HG03196 (cell line): ENCODE results near the gene FBXW4.

Source experiments
- ATAC-seq: cut with Tn5 transposase; IDR thresholded peaks from one replicate; pipeline ENCODE4 v1.9.1; 2021; ENCODE audit not compliant: unreplicated experiment

FBXW4 gene

DNA sequence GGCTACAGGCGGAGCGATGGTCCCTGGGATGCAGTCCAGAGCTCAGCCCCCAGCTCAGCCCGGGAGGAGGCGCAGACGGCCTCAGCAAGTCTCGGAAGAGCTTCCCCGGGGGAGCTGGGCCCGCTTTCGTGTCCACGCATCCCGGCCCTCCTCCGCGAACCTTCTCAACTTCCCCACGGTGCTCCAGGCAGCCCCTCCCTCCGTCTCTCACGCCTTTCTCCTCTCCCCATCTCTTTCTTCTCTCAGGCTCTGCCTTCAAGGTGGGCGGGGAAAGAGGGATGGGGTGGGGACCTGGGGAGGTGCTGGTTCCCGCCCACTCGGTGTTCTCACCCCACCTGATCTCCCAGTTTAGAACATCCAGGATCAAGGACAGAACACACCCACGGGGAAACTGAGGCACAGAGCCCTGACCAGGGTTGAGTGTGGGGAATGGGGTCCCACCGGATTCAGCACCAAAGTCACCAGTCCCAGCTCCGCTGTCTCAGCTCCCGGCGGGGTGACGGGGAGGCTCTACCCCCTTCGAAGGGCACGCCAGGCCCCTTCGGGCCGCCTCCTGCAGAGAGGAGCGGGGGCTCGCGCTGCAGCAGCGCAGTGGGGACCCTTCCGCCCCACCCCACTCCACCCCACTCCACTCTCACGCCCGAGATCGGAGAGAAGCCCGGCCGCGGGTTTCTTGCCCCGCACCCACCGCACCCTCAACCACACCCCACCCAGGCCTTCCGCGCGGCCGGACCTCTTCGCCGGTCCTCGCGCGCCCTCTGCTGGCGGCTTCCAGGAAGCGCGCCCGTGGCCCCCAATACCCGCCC, 125.1 kb downstream of the FBXW4 start:
- peak; percentile 68 for ATAC-seq

DNA sequence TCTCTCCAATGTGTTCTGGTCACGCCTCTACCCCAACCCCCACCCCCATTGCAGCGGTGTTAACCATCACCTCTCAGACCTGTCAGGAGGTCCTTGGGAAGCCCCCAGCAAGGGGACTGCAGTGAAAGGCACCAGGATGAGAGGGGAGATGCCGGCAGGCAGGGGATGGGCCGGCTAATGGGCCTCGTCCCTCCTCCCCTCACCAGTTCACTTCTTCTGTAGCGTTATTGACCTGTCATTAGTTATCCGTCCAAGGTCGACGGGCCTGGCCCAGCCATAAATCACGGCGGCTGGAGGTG, 125.7 kb downstream of the FBXW4 start:
- ATAC-seq: no peak

DNA sequence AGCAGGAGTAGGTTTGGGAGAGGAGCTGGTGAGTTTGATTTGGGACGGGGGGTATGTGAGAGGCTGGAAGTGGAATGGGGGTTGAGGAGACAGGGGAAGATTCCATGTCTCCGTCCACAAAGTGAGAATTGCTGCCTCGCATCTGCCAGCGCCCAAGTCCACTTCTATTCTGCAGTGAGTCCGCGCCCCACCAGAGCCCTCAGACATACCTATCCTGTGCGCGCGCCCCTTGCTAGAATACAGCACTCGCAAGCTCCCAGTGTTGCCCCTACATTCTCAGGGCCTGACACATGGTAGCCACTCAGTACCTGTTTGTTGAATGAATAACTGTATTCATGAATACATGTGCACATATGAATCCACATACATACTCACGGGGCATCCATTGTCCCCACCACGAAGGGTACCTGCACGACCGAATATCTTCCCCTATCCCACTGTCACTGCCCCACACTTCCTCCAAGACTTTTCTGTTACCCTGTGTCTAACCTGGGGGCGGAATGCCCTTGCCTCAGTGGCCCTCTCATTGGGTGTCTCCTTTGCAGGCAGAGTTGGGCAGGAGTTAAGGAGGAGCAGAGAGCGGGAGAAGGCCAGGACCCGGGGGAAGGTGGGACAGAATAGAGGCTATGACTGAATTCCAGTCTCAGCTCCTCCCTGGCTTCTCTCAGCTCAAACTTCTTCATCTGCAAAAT, 126.8 kb downstream of the FBXW4 start:
- no peak for ATAC-seq

DNA sequence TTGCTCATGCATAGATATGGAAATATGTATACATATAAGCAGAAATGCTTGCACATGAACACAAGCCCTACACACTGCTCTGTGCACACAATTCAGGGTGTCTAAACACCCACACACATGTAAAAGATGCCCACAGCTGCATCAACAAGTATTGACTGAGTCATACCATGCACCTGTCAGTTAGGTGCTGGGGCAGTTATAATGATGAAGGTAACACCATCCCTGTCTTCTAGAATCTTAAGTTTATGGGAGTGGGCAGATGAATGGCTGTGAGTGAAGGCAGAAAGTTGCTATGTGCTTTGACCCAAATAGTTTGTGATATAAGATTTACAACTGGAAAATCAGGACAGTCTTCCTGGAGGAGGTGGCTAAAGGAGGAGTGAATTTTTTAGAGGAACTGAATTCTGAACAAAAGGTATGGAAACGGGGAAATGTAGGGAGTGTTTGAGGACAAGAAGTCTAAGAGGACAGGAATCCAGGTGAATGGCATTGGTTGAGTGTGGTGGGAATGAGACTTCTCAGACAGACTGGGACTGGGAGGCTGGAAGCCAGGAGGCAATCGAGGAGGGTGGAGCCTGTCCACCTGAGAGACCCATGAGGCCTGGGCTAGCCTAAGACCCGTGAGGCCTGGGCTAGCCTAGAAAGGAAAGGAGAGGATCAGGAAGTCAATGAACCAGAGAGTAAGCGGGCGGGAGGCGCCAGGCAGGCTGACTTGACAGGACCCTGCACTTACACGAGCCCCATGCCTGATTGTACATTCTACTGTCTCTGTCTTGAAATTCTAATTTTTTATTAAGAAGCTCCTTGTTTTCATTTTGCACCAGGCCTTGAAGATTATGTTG, 127.6 kb downstream of the FBXW4 start:
- ATAC-seq: no peak

DNA sequence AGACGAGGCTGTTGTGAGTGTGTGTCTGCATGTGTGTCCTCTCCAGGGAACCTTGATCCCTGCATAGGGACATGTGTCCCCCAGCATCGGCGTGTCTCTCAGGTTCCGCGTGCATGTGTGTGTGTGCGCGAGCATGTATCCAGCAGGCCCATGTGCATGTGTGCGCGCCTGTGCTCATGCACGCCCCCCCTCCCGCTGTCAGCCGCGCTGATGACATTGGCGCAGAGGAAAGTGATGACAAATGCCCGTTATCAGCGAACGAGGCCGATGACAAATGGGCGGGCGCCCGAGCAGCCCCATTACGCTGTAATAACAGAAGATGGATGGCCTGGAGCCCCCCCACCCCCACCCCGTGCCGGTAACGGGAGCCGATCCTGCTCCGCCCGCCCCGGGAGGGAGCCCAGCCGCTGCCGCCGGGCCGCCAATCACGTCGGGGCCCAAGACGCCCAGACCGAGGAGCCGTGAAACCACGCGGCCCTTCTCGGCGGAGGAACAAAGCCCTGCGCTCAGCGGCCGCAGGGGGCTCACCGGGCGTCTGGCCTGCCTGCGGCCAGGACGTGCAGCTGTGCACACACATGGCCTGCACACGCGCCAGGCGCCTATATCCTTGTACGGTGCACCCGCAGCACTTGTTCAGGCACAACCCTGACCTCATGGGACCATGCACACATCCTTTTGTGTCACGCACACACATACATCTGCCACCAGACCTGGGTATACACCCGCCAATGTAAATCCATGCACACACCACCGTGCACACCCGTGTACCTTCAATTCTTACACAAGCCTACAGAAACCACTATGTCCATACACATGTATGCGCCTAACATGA, 128.4 kb downstream of the FBXW4 start:
- ATAC-seq: no peak

DNA sequence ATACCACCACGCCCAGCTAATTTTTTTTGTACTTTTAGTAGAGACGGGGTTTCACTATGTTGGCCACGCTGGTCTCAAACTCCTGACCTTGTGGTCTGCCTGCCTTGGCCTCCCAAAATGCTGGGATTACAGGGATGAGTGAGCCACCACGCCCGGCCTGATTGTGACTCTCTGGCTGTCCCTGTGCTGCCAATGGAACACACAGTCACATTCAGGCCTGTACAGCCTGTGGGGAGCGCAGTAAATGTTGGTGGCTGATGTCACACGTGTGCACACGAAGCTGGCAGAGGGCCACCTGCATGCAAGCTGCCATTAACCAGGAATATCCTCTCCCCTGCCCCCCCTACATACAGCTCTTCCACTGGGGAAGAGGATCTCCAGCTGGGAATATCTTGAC, 129.0 kb downstream of the FBXW4 start:
- no peak for ATAC-seq

DNA sequence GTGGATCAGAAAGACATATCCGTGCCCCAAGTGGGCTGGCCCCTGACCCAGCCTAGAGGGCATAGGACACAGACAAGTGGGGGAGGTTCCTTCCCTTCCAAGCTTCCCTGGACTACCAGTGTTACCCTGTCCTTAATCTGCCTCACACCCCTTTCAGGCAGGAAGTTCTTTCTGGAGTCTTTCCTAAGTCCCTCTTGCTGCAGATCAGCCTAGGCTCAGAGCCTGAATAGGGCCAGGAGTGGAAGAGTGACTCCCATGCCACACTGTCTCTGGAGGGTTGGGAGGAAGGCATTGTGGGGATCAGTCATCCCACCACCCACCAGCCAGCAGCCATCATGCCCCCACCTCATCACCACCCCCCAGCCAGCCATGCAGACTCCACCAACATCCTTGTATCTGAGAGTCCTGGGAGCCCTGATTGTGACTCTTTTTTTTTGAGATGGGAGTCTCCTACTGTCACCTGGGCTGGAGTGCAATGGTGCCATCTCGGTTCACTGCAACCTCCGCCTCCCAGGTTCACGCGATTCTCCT, 129.5 kb downstream of the FBXW4 start:
- ATAC-seq: no peak

DNA sequence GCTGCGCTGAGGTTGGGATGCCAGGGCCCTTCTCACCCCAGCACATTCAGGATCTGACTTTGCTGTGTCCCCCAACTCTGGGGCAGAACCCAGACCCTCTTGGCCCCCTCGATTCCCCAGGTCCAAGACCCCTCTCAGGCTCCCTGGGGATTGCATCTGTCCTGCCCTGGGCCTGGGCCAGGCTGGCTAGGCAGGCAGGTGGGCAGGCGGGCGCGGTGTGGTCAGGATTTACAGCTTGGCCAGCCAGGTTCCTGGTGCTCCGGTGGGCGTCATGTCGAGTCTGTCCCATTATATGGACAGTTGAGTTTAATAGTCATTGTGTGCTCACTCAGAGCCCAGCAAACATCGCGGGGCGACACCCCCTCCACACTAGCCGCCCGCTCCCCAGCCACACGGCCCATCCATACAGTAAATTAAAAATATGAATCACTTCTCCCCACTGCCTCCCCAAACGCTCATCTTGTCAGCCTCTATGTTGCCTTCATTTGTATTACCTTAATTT, 130.4 kb downstream of the FBXW4 start:
- no peak for ATAC-seq

DNA sequence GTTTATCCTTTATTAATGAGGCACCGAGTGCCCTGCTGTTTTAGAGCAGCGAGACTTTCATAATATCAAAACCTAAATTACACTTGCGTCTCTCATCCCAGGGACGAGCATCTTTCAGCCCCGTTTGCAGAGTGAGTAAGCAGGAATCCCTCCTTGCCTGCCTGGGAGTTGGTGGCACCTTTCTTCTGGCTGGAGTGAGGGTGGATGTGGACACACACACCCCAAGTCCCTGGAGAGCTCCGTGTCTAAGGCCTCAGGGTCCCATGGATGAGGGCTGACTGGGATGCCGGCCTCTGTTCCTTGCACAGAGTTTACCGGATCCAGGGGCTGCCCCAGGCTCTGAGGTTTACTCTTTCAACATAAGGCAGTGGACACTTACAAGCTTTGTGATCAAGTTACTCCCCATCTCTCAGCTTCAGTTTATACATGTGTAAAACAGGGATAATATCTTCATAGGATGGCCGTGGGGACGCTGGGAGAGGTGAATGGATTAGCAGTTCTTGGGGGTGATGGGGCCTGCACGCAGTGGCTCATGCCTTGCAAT, 131.4 kb downstream of the FBXW4 start:
- no peak for ATAC-seq

DNA sequence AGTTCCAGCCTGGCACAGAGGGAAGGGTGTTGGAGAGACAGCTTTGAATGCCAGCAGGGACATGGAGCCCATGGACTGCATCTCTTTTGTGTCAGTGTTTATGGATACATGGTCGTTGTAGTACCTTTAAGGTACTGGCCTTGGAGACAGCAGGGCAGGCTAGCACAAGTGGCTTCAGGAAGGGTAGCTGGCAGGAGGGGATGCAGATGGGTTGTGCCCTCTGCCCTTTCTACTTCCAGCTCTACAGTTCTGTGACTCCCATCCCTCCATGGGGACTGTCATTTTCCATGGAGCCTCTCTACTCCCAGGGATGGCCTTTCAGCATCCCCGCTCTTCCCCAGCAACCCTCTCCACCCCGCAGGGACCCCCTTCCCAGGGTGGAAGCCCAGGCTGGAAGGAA, 132.0 kb downstream of the FBXW4 start:
- ATAC-seq: no peak

DNA sequence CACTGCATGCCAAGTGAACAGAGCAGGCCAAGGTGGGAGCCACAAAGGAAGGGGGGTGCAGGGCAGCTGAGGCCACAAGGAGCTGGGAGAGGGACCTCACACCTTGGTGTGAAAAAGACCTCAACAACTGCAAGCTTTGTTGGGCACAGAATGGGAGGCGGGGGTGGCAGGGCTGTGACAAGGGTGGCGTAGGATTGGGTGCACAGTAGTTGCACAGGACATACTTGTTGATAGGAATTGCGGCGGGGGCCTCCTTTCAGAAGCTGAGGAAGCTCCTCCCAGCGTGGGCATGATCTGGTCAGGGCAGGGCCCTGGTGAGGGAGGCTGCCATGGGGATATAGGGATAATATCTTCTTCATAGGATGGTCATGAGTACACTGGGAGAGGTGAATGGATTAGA, 132.7 kb downstream of the FBXW4 start:
- no peak for ATAC-seq

DNA sequence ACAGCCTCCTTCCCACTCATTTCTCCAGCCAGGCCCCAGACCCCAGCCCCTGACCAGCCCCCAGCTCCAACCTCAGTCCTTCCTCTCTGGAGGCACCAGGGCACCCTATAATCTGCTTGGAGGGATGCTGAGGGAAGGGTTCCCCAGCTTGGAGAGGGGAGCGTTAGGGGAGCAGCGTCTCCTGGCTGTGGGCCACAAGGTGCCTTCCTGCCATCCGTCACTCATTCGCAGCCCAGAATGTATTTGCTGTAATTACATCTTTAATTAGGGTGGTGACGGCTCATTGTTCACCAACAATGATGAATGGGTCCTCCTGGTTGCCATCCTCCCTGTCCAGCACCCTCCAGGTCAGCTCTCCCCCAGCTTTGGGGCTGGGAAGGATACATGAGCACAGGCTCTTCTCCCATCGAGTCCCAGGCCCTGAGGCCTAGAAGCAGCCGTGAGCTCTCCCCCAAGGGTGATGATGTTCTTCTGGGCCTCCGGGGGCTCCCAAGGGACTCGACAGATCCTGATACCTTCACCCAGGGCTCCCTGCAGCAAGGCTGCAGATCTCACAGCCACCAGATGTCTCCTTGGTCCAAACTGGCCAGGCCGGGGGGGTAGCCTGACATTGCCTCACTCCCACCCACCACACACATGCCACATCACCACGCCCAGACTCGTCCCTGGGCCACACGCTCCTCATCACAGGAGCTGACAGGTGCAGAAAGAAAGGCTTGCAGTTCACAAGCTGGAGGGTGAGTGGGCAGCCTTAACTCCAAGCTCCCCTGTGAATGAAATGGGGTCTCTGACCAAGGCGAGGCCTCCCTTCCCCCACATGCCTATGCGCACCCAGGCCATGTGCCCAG, 133.7 kb downstream of the FBXW4 start:
- ATAC-seq: no peak
